GM12878 (cell line): ENCODE data around the gene ARAP3. TPM values are rescaled to one million over a fixed set of nuclear protein-coding genes. Genes with fewer than 3 reads are reported as not detected.

Source experiments
- ATAC-seq: fragments of 200-7000 bp; cut with Tn5 transposase; 3 replicates; pipeline ENCODE4 v1.9.1; 2020; ENCODE audit warnings: mild to moderate bottlenecking, moderate library complexity
- BruUV-seq: library from RNA; stranded (reverse); fragments of 400-500 nt; replicated peaks from 2 replicates; lab custom pipeline; 2021; lab: Mats Ljungman, UMichigan
- CTCF ChIA-PET: fragments of 300-600 bp; sonication (Branson Sonifier 250); formaldehyde crosslinking; extraction: SDS; loops from one replicate; lab custom pipeline; 2021; ENCODE audit warnings: inconsistent platforms; lab: Yijun Ruan, JAX
- POLR2A ChIA-PET: fragments of 350-600 bp; formaldehyde crosslinking; extraction: SDS; loops from one replicate; lab custom pipeline; 2021; ENCODE audit warnings: inconsistent platforms; lab: Charles Lee
- RAD21 ChIA-PET: fragments of 300-600 bp; sonication (Branson Sonifier 250); formaldehyde crosslinking; loops from one replicate; lab custom pipeline; 2023; ENCODE audit warnings: antibody characterized with exemption; ENCODE audit not compliant: unreplicated experiment; lab: Charles Lee
- SMC1A ChIA-PET: fragments of 300-600 bp; sonication (Branson Sonifier 250); formaldehyde crosslinking; loops from one replicate; lab custom pipeline; 2023; ENCODE audit not compliant: unreplicated experiment, uncharacterized antibody; lab: Charles Lee
- DNase-seq: peaks from one replicate; pipeline ENCODE4 v3.0.0-alpha.2; 2011; ENCODE audit warnings: low read depth, low spot score
- FAIRE-seq: peaks from 3 replicates; lab custom pipeline; 2011; peaks lifted over from hg19 to GRCh38; lab: Jason Lieb, UNC
- H2AFZ ChIP-seq: 2 replicates; pipeline ENCODE4 v1.6.0; 2011; ENCODE audit warnings: low read depth, low read length, control low read depth; ENCODE audit not compliant: control insufficient read depth
- H3K27ac ChIP-seq: 2 replicates; pipeline ENCODE4 v1.5.1; 2011; ENCODE audit warnings: control low read depth; ENCODE audit not compliant: control insufficient read depth, insufficient read depth
- H3K27me3 ChIP-seq, 2 experiments: replicated peaks in 1 of 2; 2 replicates each; pipeline versions ENCODE4 v1.6.0 to v1.6.1; 2011; ENCODE audit warnings: low read length in 1 of 2; ENCODE audit not compliant: control insufficient read depth in 2 of 2, insufficient read depth in 2 of 2
- H3K36me3 ChIP-seq, 2 experiments: 2 replicates each; pipeline ENCODE4 v1.5.1; 2011; ENCODE audit warnings: low read length in 1 of 2; ENCODE audit not compliant: control insufficient read depth in 2 of 2, insufficient read depth in 2 of 2
- H3K4me1 ChIP-seq: 2 replicates; pipeline ENCODE4 v1.6.1; 2011; ENCODE audit warnings: mild to moderate bottlenecking, low read length, moderate library complexity, mixed read lengths; ENCODE audit not compliant: control insufficient read depth, insufficient read depth
- H3K4me2 ChIP-seq: 2 replicates; pipeline ENCODE4 v1.6.0; 2011; ENCODE audit warnings: control low read depth; ENCODE audit not compliant: control insufficient read depth, insufficient read depth
- H3K4me3 ChIP-seq: fragments of 200-600 bp; sonication (generic); 2 replicates; pipeline ENCODE4 v1.5.1; 2016
- H3K79me2 ChIP-seq: 2 replicates; pipeline ENCODE4 v1.6.0; 2011; ENCODE audit warnings: low read length; ENCODE audit not compliant: control insufficient read depth, insufficient read depth
- H3K9ac ChIP-seq: 2 replicates; pipeline ENCODE4 v1.8.0; 2011; ENCODE audit warnings: low read length, control low read depth, mixed read lengths; ENCODE audit not compliant: control insufficient read depth, insufficient read depth
- H3K9me3 ChIP-seq: replicated peaks from 3 replicates; pipeline ENCODE4 v1.5.1; 2011; ENCODE audit warnings: mild to moderate bottlenecking, low read length; ENCODE audit not compliant: control insufficient read depth, insufficient read depth
- H4K20me1 ChIP-seq: 2 replicates; pipeline ENCODE4 v1.6.0; 2011; ENCODE audit not compliant: control insufficient read depth, insufficient read depth
- EP300 ChIP-seq, 2 experiments: fragments of 150-350 bp in 1 of 2; IDR thresholded peaks; 2 replicates each; pipeline ENCODE4 v1.6.1; 2011 to 2012; ENCODE audit warnings: low read depth in 2 of 2, low read length in 2 of 2, borderline replicate concordance in 1 of 2, improper control_type of control experiment in 1 of 2, inconsistent platforms in 1 of 2; ENCODE audit not compliant: control insufficient read depth in 1 of 2
- REST ChIP-seq: IDR thresholded peaks from 2 replicates; pipeline ENCODE4 v1.6.1; 2012; ENCODE audit warnings: mild to moderate bottlenecking, low read depth, low read length
- ZBED1 ChIP-seq: IDR thresholded peaks from 2 replicates; pipeline ENCODE4 v1.6.1; 2016; ENCODE audit warnings: borderline replicate concordance
- ZNF217 ChIP-seq: fragments of 450-650 bp; IDR thresholded peaks from 2 replicates; pipeline ENCODE4 v1.6.1; 2017; ENCODE audit warnings: antibody characterized with exemption, mild to moderate bottlenecking
- ZNF274 ChIP-seq: IDR thresholded peaks from one replicate; pipeline ENCODE4 v1.8.0; 2011; ENCODE audit not compliant: insufficient read length, insufficient read depth
- ZNF687 ChIP-seq: fragments of 450-650 bp; IDR thresholded peaks from 2 replicates; pipeline ENCODE4 v1.6.1; 2017; ENCODE audit warnings: mild to moderate bottlenecking, moderate library complexity
- ZSCAN29 ChIP-seq: fragments of 450-650 bp; IDR thresholded peaks from 2 replicates; pipeline ENCODE4 v1.6.1; 2017; ENCODE audit warnings: mild to moderate bottlenecking, moderate library complexity
- WGBS: methylation state at CpG from one replicate; pipeline ENCODE4 v1.1.6; 2016; ENCODE audit warnings: low lambda C conversion rate; ENCODE audit not compliant: insufficient replicate concordance, insufficient coverage; ENCODE audit errors: missing lambda C conversion rate; 5-methylcytosine and 5-hydroxymethylcytosine counted together
- in situ Hi-C: fragments of 300-500 bp; cut with MboI; formaldehyde crosslinking; loops from 9 replicates; pipeline ENCODE4 v1.14.3; 2018; ENCODE audit warnings: mixed read lengths
- intact Hi-C: fragments of 100-400 bp; cut with micrococcal nuclease; formaldehyde crosslinking; loops from one replicate; pipeline ENCODE4 v1.14.2; 2022; ENCODE audit not compliant: unreplicated experiment
- polyA plus RNA-seq, 11 experiments: library from polyadenylated mRNA; depleted of rRNA in 4 of 11; unstranded in 6 of 11; stranded (reverse) in 5 of 11; fragments of >200 nt; fragmentation: Nextera tagmentation in 4 of 11; fragmentation: Illumina TruSeq in 1 of 11; extraction: Ambion mirVana in 4 of 11; extraction: Trizol in 1 of 11; gene quantifications; 1 replicate in 1 of 11; 2 replicates in 10 of 11; pipeline versions ENCODE4 v1.2.1 to v1.2.3, GENCODE V29; 2011 to 2016; ENCODE audit warnings: inconsistent platforms in 2 of 11, missing spikeins in 2 of 11, low read depth in 1 of 11
- total RNA-seq, 4 experiments: library from RNA; depleted of rRNA in 3 of 4; stranded (reverse); fragments of >200 nt in 3 of 4; fragmentation: Illumina TruSeq in 1 of 4; extraction: Trizol in 1 of 4; gene quantifications; 2 replicates each; pipeline versions ENCODE4 v1.2.1 to v1.2.3, GENCODE V29; 2013 to 2021

Gene ARAP3
- total and polyA plus RNA-seq, 10 of the 15 experiments (the other 5 are each of a cell fraction or from before 2014, with no cell fraction given), result 0.01 to 0.08 TPM; not detected in 8

DNA sequence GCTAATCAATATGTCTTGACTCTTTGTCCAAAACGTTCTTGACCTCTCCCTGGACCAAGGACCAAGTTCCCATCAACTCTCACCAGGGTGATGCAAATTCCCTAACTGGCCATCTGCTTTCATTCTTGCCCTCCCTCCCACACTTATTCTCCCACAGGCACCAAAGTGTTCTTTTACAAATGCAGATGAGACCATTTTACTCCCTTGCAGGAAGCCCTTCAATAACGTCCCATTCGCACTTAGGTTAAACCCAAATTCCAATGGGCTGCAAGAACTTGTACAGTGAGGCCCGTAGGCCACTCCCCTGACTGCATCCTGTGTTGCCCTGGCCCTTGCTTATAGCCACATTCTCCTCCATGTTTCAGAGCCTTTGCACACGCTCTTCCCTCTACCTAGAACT is 7.3 kb downstream of the ARAP3 start:
- TF ChIP-seq ZNF274 (no peak), ZNF217 (no peak), ZBED1 (no peak), ZSCAN29 (no peak), ZNF687 (no peak), EP300 (IDR thresholded peaks at IDR 0.05; ENCODE audit: borderline replicate concordance in 1 of 2, control insufficient read depth in 1 of 2, low read depth in 2 of 2, low read length in 2 of 2) (no peak), REST (no peak)
- Histone ChIP-seq H3K4me3 (no peak overlapping the region), H3K27ac (no peak overlapping the region), H2AFZ (no peak overlapping the region), H4K20me1 (no peaks in the 10 kb centered on the region), H3K9ac (no peak overlapping the region), H3K36me3 (no peaks in the 10 kb centered on the region), H3K27me3 (no peaks in the 10 kb centered on the region; a peak in 2 of 4 replicates), H3K4me2 (no peak overlapping the region), H3K9me3 (no peaks in the 10 kb centered on the region), H3K79me2 (no peaks in the 10 kb centered on the region), H3K4me1 (no peaks in the 10 kb centered on the region)
- ATAC-seq (no peak), FAIRE-seq (no peak), DNase-seq (no peak)
- ChIA-PET RAD21 (no interaction called here), CTCF (no interaction called here), POLR2A (no interaction called here), SMC1A (no interaction called here)
- in situ Hi-C loops (loop anchor here (10.0 kb wide), 1 partner anchor 460 kb away; no protein-coding TSS in a partner anchor), intact Hi-C loops (no loop called here)
- no TSS peak for BruUV-seq
- WGBS, result 32% methylated on average over 5 of the region's 5 CpGs
